ENCODE measurements around the gene OVOL3.

The OVOL3 gene

GRCh38 chr19:36100476-36100875 lies 10.5 kb upstream of the OVOL3 start:
- no peak for DNase-seq (ENCODE audit: low read depth)

GRCh38 chr19:36101550-36102327 lies 9.2 kb upstream of the OVOL3 start:
- no peak for DNase-seq (ENCODE audit: low read depth)

DNA sequence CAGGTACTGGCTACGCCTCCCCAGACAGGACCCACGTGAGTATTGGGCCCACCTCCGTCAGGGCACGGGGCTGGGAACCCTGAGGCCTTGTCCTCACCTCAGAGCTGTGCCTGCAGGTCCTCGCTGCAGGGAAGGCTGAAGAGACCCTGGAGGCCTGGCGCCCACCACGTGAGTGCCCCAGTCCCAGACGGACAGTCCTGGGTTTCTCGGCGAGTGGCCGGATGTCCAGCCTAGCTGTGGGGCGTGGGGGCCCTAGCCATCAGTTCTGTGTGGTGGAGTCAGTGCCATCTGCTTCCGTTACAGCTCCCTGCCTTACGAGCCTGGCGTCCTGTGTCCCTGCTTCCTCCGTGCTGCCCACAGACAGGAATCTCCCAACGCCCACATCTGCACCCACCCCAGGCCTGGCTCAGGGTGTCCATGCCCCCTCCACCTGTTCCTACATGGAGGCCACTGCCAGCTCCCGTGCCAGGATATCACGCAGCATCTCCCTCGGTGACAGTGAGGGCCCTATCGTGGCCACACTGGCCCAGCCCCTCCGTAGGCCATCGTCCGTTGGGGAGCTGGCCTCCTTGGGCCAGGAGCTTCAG lies 7.8 kb upstream of the OVOL3 start:
- DNase-seq (ENCODE audit: low read depth), result no peak

GRCh38 chr19:36103842-36104552 lies 6.9 kb upstream of the OVOL3 start:
- DNase-seq (ENCODE audit: low read depth), result no peak

DNA sequence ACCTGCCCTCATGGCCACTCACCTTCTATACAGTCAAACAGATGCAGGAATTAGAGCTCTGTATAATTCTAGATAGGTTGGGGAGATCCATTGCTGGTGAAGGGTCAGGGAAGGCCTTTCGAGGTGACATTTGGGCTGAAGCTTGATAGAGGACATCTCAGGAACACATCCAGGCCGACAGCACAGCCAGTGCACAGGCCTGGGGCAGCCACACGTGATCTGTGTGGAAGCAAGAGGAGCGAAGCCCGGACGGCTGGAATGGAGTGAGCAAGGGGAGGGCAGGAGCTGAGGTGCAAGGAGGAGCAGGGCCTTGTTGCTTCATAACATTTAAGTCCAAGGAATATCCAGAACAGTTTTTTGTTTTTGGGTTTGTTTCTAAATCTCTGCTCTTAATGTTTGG lies 4.5 kb upstream of the OVOL3 start:
- no peak for DNase-seq (ENCODE audit: low read depth)

GRCh38 chr19:36106991-36107390 lies 4.0 kb upstream of the OVOL3 start:
- no peak for DNase-seq (ENCODE audit: low read depth)

- no peak for DNase-seq (ENCODE audit: low read depth)
Measured at GRCh38 chr19:36108684-36109083, 2.3 kb upstream of the OVOL3 start.

DNA sequence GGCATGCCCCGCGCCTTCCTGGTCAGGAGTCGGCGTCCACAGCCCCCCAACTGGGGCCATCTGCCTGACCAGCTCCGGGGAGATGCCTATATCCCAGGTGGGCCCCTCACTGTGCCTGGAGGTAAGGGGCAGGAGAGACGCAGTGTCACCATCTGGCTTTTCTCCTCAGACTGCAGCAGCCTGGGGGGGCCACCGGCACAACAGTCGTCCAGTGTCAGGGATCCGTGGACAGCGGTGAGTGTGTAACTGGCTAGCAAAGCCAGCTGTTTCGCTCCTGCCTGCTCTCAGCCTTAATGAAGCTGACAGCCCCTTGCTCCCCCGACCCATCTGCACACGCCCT lies 227 bp downstream of the OVOL3 start:
- DNase-seq (ENCODE audit: low read depth), result no peak

GRCh38 chr19:36112678-36113077 lies 1.7 kb downstream of the OVOL3 start:
- DNase-seq (ENCODE audit: low read depth), result no peak

DNA sequence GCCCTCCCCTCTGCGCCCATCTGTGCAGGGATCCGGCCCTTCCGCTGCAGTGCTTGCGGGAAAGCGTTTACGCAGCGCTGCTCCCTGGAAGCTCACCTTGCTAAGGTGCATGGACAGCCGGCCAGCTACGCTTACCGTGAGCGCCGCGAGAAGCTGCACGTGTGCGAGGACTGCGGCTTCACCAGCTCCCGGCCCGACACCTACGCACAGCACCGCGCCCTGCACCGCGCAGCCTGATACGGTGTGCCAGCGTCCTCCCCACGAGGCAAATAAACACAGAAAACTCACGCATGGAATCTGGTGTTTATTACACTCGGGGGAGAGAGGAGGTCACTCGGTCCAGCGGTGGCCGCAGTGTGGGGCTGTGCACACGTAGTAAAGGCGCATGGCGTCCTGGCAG lies 2.5 kb downstream of the OVOL3 start:
- no peak for DNase-seq (ENCODE audit: low read depth)

GRCh38 chr19:36113894-36114720 lies 3.2 kb downstream of the OVOL3 start:
- peak; percentile 25 for DNase-seq (ENCODE audit: low read depth)

GRCh38 chr19:36114721-36115452 lies 3.9 kb downstream of the OVOL3 start, which contains the start of gene POLR2I:
POLR2I (minus strand) TSS chr19:36114875; CDS start chr19:36114856, 19 bp downstream.
- DNase-seq (ENCODE audit: low read depth), result peak; percentile 100

GRCh38 chr19:36115453-36116343 lies 4.8 kb downstream of the OVOL3 start, which contains the start of gene TBCB:
TBCB (plus strand) TSS chr19:36115468; CDS start chr19:36115561, 93 bp downstream.
- DNase-seq (ENCODE audit: low read depth), result peak; percentile 16

GRCh38 chr19:36116344-36116637 lies 5.3 kb downstream of the OVOL3 start:
- no peak for DNase-seq (ENCODE audit: low read depth)

DNA sequence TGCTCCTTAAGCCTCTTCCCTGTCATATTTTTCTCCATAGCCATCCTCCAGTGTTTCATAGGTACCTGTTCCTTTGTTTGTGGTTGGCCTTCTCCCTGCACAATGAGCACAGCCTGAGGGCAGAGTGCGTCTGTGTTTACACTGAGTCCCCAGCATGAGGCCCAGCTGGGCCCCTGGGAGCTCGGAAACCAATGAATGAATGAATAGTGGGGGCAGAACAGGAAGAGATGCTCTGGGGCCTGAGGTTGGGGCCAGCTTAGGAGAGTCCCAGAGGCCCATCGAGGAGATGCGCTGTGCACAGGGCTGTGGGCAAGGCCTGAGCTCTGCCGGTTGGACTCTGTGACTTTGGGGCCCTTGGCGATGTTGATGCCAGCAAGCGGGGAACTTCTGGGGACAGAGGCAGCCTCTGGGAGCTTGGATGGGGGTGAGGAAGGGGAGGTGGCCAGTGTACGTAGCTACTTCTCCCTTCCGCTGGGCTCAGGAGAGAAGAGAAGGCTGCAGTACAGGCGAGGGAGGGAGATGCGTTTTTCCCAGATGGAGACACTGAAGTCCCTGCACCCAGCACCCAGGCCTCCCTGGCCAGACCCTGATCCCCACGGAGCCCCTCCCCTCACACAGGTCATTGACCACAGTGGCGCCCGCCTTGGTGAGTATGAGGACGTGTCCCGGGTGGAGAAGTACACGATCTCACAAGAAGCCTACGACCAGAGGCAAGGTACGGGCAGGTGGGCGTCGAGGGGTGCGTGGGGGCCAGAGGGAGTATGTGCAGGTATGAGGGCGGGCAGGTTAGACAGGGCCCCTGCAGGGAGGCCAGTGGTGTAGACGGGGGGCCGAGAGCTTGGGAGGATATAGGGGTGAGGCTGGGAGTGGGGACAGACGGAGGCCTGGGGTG lies 9.4 kb downstream of the OVOL3 start:
- DNase-seq (ENCODE audit: low read depth), result no peak

- no peak for DNase-seq (ENCODE audit: low read depth)
Measured at GRCh38 chr19:36120984-36121358, 10.0 kb downstream of the OVOL3 start.

- no peak for DNase-seq (ENCODE audit: low read depth)
Measured at GRCh38 chr19:36121486-36122124, 10.7 kb downstream of the OVOL3 start.

DNA sequence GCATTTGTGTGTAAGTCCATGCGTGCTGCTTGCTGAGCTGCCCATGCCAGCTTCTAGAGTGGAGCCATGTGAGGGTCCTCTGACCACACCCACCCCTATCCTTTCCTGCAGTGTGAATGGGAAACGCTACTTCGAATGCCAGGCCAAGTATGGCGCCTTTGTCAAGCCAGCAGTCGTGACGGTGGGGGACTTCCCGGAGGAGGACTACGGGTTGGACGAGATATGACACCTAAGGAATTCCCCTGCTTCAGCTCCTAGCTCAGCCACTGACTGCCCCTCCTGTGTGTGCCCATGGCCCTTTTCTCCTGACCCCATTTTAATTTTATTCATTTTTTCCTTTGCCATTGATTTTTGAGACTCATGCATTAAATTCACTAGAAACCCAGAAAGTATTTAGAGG lies 14.6 kb downstream of the OVOL3 start:
- no peak for DNase-seq (ENCODE audit: low read depth)

- DNase-seq (ENCODE audit: low read depth), result no peak
Measured at GRCh38 chr19:36128392-36128736, 17.4 kb downstream of the OVOL3 start.

All from amniotic epithelial cell (primary cell).